Measurements from ENCODE around the gene ZSWIM5. TPM values are rescaled to one million over a fixed set of nuclear protein-coding genes. Genes with fewer than 3 reads are reported as not detected.
"Not testable (repeated sequence)": the region's sequence is repeated elsewhere in the genome, so short reads cannot be mapped to it uniquely, and the experiment has no call there.

ZSWIM5 gene
- total RNA-seq, 1 donor from 2014 or later: 2.4 TPM

- H3K36me3 Mint-ChIP-seq: no peaks in the 10 kb centered on the region
- H3K27ac Mint-ChIP-seq: no peak overlapping the region
- no peaks in the 10 kb centered on the region for H3K4me1 Mint-ChIP-seq
- peaks cover 2% of the 10 kb centered on the region for H3K27me3 Mint-ChIP-seq (ENCODE audit: low read depth)
- H3K4me3 Mint-ChIP-seq: no peak overlapping the region
- H3K9me3 Mint-ChIP-seq: peaks cover 4% of the 10 kb centered on the region
- DNase-seq (ENCODE audit: low spot score in 2 of 2, unreplicated experiment in 2 of 2): no peak
- no peak for TF ChIP-seq CTCF (IDR thresholded peaks at IDR 0.05; ENCODE audit: unreplicated experiment)
These were observed 108.5 kb downstream of the ZSWIM5 start for GRCh38 chr1:45097944-45098343.

DNA sequence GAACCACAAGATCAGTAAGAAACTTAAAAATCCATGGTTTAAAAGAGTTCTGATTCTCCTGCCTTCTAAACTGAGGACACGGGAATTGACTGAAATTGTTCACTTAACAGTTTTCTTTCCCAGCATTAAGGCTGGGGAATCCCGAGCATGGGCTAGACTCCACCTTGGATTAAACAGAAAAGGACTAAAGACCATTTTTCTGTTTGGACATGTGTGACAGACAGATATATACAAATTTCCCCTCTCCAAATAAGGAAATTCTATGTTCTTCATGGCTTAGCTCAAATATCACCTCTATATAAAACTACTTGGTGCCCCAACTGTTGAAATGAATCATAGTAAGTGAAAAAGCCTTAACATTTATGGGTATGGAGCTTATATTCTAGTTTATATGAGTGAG is 109.3 kb downstream of the ZSWIM5 start:
- Mint-ChIP-seq H3K4me1 (no peaks in the 10 kb centered on the region), H3K9me3 (peaks cover 4% of the 10 kb centered on the region), H3K27ac (no peak overlapping the region), H3K4me3 (no peak overlapping the region), H3K27me3 (ENCODE audit: low read depth) (peaks cover 2% of the 10 kb centered on the region), H3K36me3 (no peaks in the 10 kb centered on the region)
- DNase-seq (ENCODE audit: low spot score in 2 of 2, unreplicated experiment in 2 of 2): no peak
- no peak for TF ChIP-seq CTCF (IDR thresholded peaks at IDR 0.05; ENCODE audit: unreplicated experiment)

DNA sequence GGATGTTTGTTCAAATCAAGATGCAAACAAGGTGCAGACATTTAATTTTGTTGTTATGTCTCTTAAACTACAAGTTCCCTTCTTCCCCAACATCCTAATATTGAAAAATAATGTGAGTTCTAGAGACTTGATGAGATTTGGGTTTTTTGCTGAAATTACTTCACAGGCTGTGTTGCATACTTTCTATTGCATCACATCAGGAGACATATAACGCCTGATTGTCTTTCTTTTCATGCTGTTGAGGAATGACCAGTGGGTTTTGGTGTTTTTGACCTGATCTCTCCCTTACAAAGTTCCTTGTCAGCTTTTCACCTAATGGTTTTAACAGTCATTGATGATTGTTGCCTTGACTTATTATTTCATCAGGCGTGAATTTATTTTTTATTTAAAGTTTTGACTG is 111.0 kb downstream of the ZSWIM5 start:
- Mint-ChIP-seq H3K27ac (no peak overlapping the region), H3K27me3 (ENCODE audit: low read depth) (peaks cover 2% of the 10 kb centered on the region), H3K9me3 (peaks cover 4% of the 10 kb centered on the region), H3K36me3 (no peaks in the 10 kb centered on the region), H3K4me1 (no peaks in the 10 kb centered on the region), H3K4me3 (no peak overlapping the region)
- TF ChIP-seq CTCF (IDR thresholded peaks at IDR 0.05; ENCODE audit: unreplicated experiment): no peak
- DNase-seq (ENCODE audit: low spot score in 2 of 2, unreplicated experiment in 2 of 2): no peak

DNA sequence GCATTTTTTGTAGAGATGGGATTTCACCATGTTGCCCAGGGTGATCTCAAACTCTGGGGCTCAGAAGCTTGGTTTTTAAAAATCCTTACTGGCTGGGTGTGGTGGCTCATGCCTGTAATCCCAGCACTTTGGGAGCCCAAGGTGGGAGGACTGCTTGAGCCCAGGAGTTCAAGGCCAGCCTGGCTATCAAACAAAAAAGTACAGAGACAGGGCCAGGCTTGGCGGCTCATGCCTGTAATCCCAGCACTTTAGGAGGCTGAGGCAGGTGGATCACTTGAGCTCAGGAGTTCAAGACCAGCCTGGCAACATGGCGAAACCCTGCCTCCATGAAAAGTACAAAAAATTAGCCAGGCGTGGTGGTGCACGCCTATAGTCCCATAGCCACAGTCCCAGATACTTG is 112.0 kb downstream of the ZSWIM5 start:
- not testable (repeated sequence) for H3K27me3 Mint-ChIP-seq (ENCODE audit: low read depth); H3K9me3 Mint-ChIP-seq; H3K27ac Mint-ChIP-seq; DNase-seq (ENCODE audit: low spot score in 2 of 2, unreplicated experiment in 2 of 2); H3K4me3 Mint-ChIP-seq; H3K4me1 Mint-ChIP-seq; H3K36me3 Mint-ChIP-seq

DNA sequence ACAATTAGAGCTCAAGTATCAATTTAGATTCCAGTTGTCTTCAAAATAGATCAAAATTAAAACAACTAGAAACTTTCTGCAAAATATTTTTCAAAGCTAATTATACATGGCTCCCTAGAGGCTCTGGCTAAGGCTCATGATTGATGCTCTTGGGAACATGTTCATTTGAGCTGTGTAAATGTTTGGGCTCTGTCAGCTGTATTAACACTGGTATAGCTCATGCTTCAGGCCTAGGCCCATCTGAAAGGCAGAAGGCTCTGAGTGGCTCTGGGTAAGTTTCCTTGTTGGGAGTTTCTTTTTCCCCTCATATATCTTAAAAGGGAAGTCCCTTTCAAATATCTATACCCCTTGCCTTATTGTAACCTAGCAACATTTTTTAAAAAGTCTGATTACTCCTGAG is 113.1 kb downstream of the ZSWIM5 start:
- no peak for TF ChIP-seq CTCF (IDR thresholded peaks at IDR 0.05; ENCODE audit: unreplicated experiment)
- Mint-ChIP-seq H3K36me3 (no peaks in the 10 kb centered on the region), H3K4me3 (no peak overlapping the region), H3K27ac (no peak overlapping the region), H3K27me3 (ENCODE audit: low read depth) (no peaks in the 10 kb centered on the region), H3K9me3 (no peaks in the 10 kb centered on the region), H3K4me1 (no peaks in the 10 kb centered on the region)
- DNase-seq (ENCODE audit: low spot score in 2 of 2, unreplicated experiment in 2 of 2): no peak

- Mint-ChIP-seq H3K27ac (no peak overlapping the region), H3K4me3 (no peak overlapping the region), H3K4me1 (no peaks in the 10 kb centered on the region), H3K27me3 (ENCODE audit: low read depth) (no peaks in the 10 kb centered on the region), H3K36me3 (no peaks in the 10 kb centered on the region), H3K9me3 (no peaks in the 10 kb centered on the region)
- TF ChIP-seq CTCF (IDR thresholded peaks at IDR 0.05; ENCODE audit: unreplicated experiment): no peak
- no peak for DNase-seq (ENCODE audit: low spot score in 2 of 2, unreplicated experiment in 2 of 2)
These were observed 116.7 kb downstream of the ZSWIM5 start for GRCh38 chr1:45089711-45090110.

Data from mesothelial cell of epicardium (in vitro differentiated cells).